Activated CD4-positive, alpha-beta T cell treated with anti-CD3 and anti-CD28 coated beads, Interleukin-2, Interleukin-4, amounts not matched to agents 100 ng/mL and 50 ng/mL, durations not matched to agents 16 hours and 8 hours (primary cell): ENCODE data around the gene CARMIL1.

Experiments used
- DNase-seq: peaks from one replicate; pipeline ENCODE4 v3.0.0-alpha.2; 2020; ENCODE audit warnings: low spot score

The CARMIL1 gene

DNA sequence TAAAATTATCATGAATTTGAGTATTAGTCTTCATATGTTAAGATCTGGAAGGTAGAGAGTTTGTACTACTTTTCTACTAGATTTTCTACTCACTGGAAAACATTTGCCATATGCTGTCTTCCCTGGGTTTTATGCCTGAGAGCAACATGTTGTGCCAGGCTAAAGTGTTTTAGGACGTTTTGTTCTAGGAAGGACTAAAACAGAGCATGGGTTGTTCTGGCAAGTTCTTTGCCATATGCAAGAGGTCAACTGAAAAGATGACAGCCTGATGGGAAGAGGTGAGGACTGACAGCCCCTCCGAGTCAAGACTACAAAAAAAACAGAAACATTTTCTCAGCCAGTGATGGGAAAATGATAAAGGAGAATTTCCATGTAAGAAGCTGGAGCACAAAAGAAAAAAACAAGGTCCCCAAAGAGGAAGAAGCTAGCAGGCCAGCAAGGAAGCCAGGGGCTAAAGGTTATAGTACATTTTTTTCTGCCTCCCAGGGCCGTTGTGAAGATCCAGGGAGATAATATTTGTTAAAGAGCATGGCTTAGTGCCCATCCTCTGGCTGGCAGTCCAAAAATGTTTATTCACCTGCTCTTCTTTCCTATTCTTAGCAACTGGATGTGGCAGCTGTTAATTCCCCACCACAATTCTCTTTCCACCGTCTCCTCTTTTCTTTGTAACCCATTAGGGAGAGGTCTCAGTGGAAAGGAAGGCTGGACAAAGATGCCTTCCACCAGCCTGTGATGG lies 380.6 kb downstream of the CARMIL1 start:
- no peak for DNase-seq

DNA sequence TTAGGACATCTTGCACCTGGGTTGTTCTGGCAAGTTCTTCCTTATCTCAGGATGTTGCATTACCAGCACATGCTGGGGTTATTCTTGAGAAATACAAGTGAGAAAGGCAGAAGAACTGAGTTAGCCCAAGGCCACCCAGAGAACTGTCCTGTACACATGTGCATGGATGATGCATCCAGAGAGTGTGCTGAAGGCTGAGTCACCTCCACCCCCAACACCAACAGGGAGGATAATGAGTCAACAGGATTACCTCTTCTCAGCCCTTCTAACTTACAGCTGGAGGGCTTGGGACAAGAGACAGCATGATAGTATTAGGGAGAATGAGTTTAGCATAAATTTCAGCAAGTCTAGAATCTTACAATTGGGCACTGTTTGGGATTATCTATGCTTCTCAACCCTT lies 381.3 kb downstream of the CARMIL1 start:
- peak; percentile 74 for DNase-seq

DNA sequence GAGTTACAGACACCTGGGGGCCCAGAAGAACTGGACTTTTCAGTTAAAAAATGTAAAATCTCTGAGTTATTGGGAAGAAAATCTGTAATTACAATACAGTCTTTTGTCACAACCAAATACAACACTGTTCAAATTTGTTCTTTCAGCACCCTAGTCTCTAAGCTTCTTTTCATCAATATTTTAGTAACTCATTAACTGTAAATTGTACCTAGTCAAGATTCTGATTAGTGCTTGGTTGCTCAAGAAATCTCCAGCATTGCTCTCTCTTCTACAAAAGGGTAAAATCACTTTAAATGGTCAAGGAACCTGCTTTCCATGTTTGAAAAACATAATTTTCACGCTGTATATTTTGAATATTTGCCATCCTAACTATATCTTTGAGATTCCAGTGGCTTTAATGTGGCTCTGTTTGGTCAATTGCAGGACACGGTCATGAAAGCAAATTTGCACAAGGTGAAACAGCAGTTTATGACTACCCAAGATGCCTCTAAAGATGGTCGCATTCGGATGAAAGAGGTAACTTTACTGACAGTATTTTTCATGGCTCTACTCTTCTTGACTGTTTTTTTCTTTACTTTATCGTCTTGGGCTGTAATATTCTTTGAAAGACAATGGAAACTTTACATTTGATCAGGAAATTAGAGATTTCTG lies 382.1 kb downstream of the CARMIL1 start:
- DNase-seq, result no peak

DNA sequence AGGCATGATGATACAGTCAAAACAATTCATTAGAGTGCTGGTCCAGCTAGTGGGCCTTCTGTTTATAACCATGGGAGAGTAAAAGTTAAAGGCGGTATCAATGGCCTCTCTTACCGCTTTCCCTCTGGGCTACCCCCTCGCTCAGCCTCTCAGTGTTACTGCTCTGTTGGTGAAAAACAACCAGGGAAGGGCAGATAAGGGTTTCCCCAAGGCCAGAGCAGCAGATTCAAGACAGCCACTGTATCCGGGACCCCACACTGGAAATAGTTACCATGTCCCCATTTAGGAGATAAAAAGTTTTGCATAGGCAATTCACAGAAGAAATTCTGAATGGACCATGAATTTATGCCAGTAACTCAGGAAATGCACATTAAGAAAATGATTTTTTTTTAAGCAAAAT lies 386.3 kb downstream of the CARMIL1 start:
- DNase-seq, result no peak

DNA sequence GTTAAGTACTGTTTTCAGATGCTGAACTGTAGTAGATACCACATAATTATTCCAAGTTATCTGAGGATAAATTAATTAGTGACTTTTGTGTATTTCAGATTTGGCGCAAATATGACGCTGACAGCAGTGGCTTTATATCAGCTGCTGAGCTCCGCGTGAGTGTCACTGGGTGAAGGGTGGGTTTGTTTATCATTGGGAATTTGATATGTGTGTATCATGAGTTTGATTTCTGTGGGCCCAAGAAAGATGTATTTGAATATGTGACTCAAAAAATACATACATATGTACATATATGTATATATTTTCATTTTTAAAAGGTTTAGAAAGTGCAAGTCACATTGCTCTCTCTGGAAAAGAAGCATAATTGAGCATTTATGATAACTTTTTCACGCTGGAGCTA lies 390.2 kb downstream of the CARMIL1 start:
- DNase-seq, result no peak
